Measurements from ENCODE around the gene CDH11. TPM values are rescaled to one million over a fixed set of nuclear protein-coding genes. Genes with fewer than 3 reads are reported as not detected.

Gene CDH11
- total and polyA plus RNA-seq, 10 of the 15 experiments (the other 5 are each of a cell fraction or from before 2014, with no cell fraction given): 0.31 to 9.7 (median 0.87) TPM

- TF ChIP-seq HDGF (IDR thresholded peaks at IDR 0.05): no peak
These were observed 67.4 kb downstream of the CDH11 start (continued) for GRCh38 chr16:65054457-65054856.

DNA sequence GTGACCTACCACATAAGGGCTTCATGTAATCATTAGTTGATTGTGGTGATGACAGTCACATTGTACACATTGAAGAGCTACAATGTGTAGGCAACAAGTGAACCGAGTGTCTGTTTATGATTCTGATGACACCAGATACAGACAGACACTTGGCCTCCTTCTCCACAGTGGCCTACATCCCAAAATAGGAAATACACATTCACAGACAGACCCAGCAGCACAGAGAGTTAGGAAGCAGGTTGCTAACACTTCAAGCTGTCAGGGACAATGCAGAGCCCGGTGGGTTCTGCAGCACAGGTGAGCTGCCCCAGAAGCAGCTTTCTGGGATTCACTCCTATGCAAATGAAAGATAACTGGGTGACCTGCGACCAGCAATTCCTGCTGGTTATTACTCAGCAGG, 72.2 kb downstream of the CDH11 start:
- no peak overlapping the region for H2AFZ ChIP-seq (ENCODE audit: control insufficient read depth, low read depth, low read length)
- H3K4me1 ChIP-seq (ENCODE audit: control insufficient read depth, insufficient read depth, low read length): no peaks in the 10 kb centered on the region
- no peaks in the 10 kb centered on the region for H3K79me2 ChIP-seq (ENCODE audit: control insufficient read depth, insufficient read depth, low read length)
- ChIA-PET POLR2A (no interaction called here), RAD21 (ENCODE audit: unreplicated experiment) (no interaction called here), SMC1A (ENCODE audit: uncharacterized antibody, unreplicated experiment) (no interaction called here), CTCF (no interaction called here)
- H3K27me3 ChIP-seq (replicated peaks in 1 of 2; ENCODE audit: control insufficient read depth in 2 of 2, insufficient read depth in 2 of 2, low read length in 1 of 2): no peaks in the 10 kb centered on the region
- no peak for ATAC-seq
- no peak overlapping the region for H3K27ac ChIP-seq (ENCODE audit: control insufficient read depth, insufficient read depth)
- DNase-seq (ENCODE audit: low read depth, low spot score): no peak
- intact Hi-C loops (cut with micrococcal nuclease; ENCODE audit: unreplicated experiment) (no loop called here), in situ Hi-C loops (cut with MboI) (no loop called here)
- TF ChIP-seq HDAC6 (IDR thresholded peaks at IDR 0.05; ENCODE audit: unreplicated experiment) (no peak), FOS (IDR thresholded peaks at IDR 0.05; ENCODE audit: borderline replicate concordance, extremely low read depth, insufficient read length) (no peak), GATAD2B (conservative IDR thresholded peaks at IDR 0.05; ENCODE audit: low read depth) (no peak), ZBTB11 (CRISPR knock-in tag; IDR thresholded peaks at IDR 0.05) (no peak), KDM1A (IDR thresholded peaks at IDR 0.05; ENCODE audit: borderline replicate concordance) (no peak), REST (IDR thresholded peaks at IDR 0.05; ENCODE audit: low read depth, low read length) (no peak), ETV6 (conservative IDR thresholded peaks at IDR 0.05 in 1 of 2, IDR thresholded peaks at IDR 0.05 in 1 of 2; ENCODE audit: borderline replicate concordance in 1 of 2, low read depth in 1 of 2) (no peak), MTA3 (IDR thresholded peaks at IDR 0.05; ENCODE audit: borderline replicate concordance, low read length) (no peak), YY1 (IDR thresholded peaks at IDR 0.05; ENCODE audit: low read depth, low read length) (no peak), CREB1 (IDR thresholded peaks at IDR 0.05; ENCODE audit: low read depth) (no peak), TCF3 (IDR thresholded peaks at IDR 0.05; ENCODE audit: borderline replicate concordance, insufficient read depth, low read depth, low read length) (no peak), IRF4 (IDR thresholded peaks at IDR 0.05; ENCODE audit: low read depth, low read length) (no peak), EGR1 (IDR thresholded peaks at IDR 0.05; ENCODE audit: borderline replicate concordance in 1 of 2, low read depth in 2 of 2, low read length in 2 of 2) (no peak), CHD1 (IDR thresholded peaks at IDR 0.05; ENCODE audit: low read depth, low read length) (no peak)
- no peaks in the 10 kb centered on the region for H3K9me3 ChIP-seq (replicated peaks; ENCODE audit: control insufficient read depth, insufficient read depth, low read length)
- no peak overlapping the region for H3K9ac ChIP-seq (ENCODE audit: control insufficient read depth, insufficient read depth, low read length)
- no peaks in the 10 kb centered on the region for H3K36me3 ChIP-seq (ENCODE audit: control insufficient read depth in 2 of 2, insufficient read depth in 2 of 2, low read length in 1 of 2)
- whole genome bisulfite sequencing (ENCODE audit: insufficient coverage, insufficient replicate concordance, low lambda C conversion rate, missing lambda C conversion rate): 0% methylated on average over 3 of the region's 3 CpGs
- no peak overlapping the region for H3K4me3 ChIP-seq
- H3K4me2 ChIP-seq (ENCODE audit: control insufficient read depth, insufficient read depth): no peak overlapping the region
- no peaks in the 10 kb centered on the region for H4K20me1 ChIP-seq (ENCODE audit: control insufficient read depth, insufficient read depth)
- BruUV-seq (replicated peaks): no TSS peak
- no peak for FAIRE-seq

Measured in GM12878 (cell line).